ENCODE data around the gene OTOP3. TPM values are rescaled to one million over a fixed set of nuclear protein-coding genes. Genes with fewer than 3 reads are reported as not detected.
A peak's percentile ranks its signal among the peaks of the same experiment; 100 is the strongest.

The OTOP3 gene
- total and polyA plus RNA-seq, 2 of the 4 experiments (the other 2 are of a cell fraction) = not detected

GRCh38 chr17:74919440-74920305 lies 16.0 kb upstream of the OTOP3 start (continued):
- TF ChIP-seq RFX5 (IDR thresholded peaks at IDR 0.05; ENCODE audit: low read depth, low read length) = no peak

GRCh38 chr17:74920306-74920620 lies 15.4 kb upstream of the OTOP3 start:
- DNase-seq = no peak
- no peak overlapping the region for H3K27ac ChIP-seq (ENCODE audit: insufficient read depth, low read length)
- H3K14ac ChIP-seq (replicated peaks; ENCODE audit: low read depth, low read length) = no peak overlapping the region
- H3K56ac ChIP-seq (ENCODE audit: extremely low read depth, insufficient read depth, low read length) = no peak overlapping the region
- POLR2A ChIA-PET (ENCODE audit: unreplicated experiment) = no interaction called here
- H3K9me3 ChIP-seq (ENCODE audit: control insufficient read depth, insufficient read depth, low read length) = no peaks in the 10 kb centered on the region
- no peaks in the 10 kb centered on the region for H3K4me1 ChIP-seq (ENCODE audit: control insufficient read depth, insufficient read depth, low read length)
- no peak overlapping the region for H3K4me3 ChIP-seq (ENCODE audit: insufficient read depth, low read depth, low read length)
- no peak overlapping the region for H2BK120ac ChIP-seq (ENCODE audit: low read depth, low read length)
- H4K8ac ChIP-seq (ENCODE audit: low read depth in 2 of 2, low read length in 2 of 2) = no peak overlapping the region
- no TSS peak for BruUV-seq (replicated peaks)
- no peak overlapping the region for H2BK5ac ChIP-seq (ENCODE audit: low read depth, low read length, poor library complexity, severe bottlenecking)
- no peak overlapping the region for H2BK20ac ChIP-seq (ENCODE audit: low read depth, low read length)
- intact Hi-C loops (cut with micrococcal nuclease) = no loop called here
- no peak overlapping the region for H3K4ac ChIP-seq (ENCODE audit: low read depth, low read length)
- H3K9me1 ChIP-seq (ENCODE audit: insufficient read depth, low read length) = no peaks in the 10 kb centered on the region
- no peaks in the 10 kb centered on the region for H4K20me1 ChIP-seq (ENCODE audit: insufficient read depth, low read length)
- no peak for TF ChIP-seq CTCF (conservative IDR thresholded peaks at IDR 0.05; ENCODE audit: low read depth, low read length)
- no peak for TF ChIP-seq FOS (IDR thresholded peaks at IDR 0.05; ENCODE audit: low read depth, low read length)
- TF ChIP-seq RCOR1 (IDR thresholded peaks at IDR 0.05; ENCODE audit: insufficient replicate concordance, low read length) = no peak
- TF ChIP-seq NFE2L2 (IDR thresholded peaks at IDR 0.05; ENCODE audit: low read depth, low read length) = no peak
- no peak for TF ChIP-seq ELK1 (IDR thresholded peaks at IDR 0.05; ENCODE audit: borderline replicate concordance, low read depth, low read length)
- TF ChIP-seq RAD21 (IDR thresholded peaks at IDR 0.05; ENCODE audit: low read length) = no peak
- no peak for TF ChIP-seq USF2 (IDR thresholded peaks at IDR 0.05; ENCODE audit: low read depth, low read length)
- TF ChIP-seq MAZ (IDR thresholded peaks at IDR 0.05; ENCODE audit: borderline replicate concordance, low read depth, low read length) = no peak
- TF ChIP-seq MAFK (IDR thresholded peaks at IDR 0.05; ENCODE audit: low read depth, low read length) = no peak
- no peak for TF ChIP-seq MXI1 (IDR thresholded peaks at IDR 0.05; ENCODE audit: borderline replicate concordance, low read depth, low read length)
- peaks cover 72% of the 10 kb centered on the region for H3K27me3 ChIP-seq (ENCODE audit: control insufficient read depth, insufficient read depth, low read length)
- H3K4me2 ChIP-seq (ENCODE audit: low read depth, low read length) = no peak overlapping the region
- no peak overlapping the region for H3K9ac ChIP-seq (ENCODE audit: low read depth, low read length)
- H2AFZ ChIP-seq (replicated peaks; ENCODE audit: low read length, poor library complexity) = peak overlapping the region; percentile 18
- CTCF ChIA-PET = interaction anchor here (1.1 kb wide), 1 partner anchor 38 kb away, joined by 3 read pairs; no protein-coding TSS in a partner anchor
- H2AK9ac ChIP-seq (replicated peaks; ENCODE audit: low read depth, low read length, poor library complexity) = no peak overlapping the region
- no peaks in the 10 kb centered on the region for H3K79me1 ChIP-seq (ENCODE audit: low read depth in 1 of 2, low read length in 2 of 2)
- 49% methylated on average over 18 of the region's 27 CpGs; no CpG with 5 or more reads in 1 of the 2 experiments for WGBS, 2 experiments (ENCODE audit: extremely low coverage in 2 of 2, insufficient read length in 1 of 2)
- H4K5ac ChIP-seq (ENCODE audit: low read depth, low read length) = no peak overlapping the region
- no peak overlapping the region for H3K23ac ChIP-seq (ENCODE audit: low read depth, low read length)
- dilution Hi-C loops (cut with HindIII; ENCODE audit: low sequenced_read_pairs, unreplicated experiment) = no loop called here
- no peak overlapping the region for H4K91ac ChIP-seq (ENCODE audit: insufficient read depth, low read depth, low read length)
- in situ Hi-C loops (cut with MboI; ENCODE audit: low sequenced_read_pairs) = no loop called here
- H2BK15ac ChIP-seq (ENCODE audit: low read depth, low read length) = no peak overlapping the region
- ATAC-seq (ENCODE audit: low read depth) = no peak
- H3K18ac ChIP-seq (ENCODE audit: low read depth, low read length) = no peak overlapping the region
- no peak overlapping the region for H2AK5ac ChIP-seq (ENCODE audit: low read depth, low read length)
- no peaks in the 10 kb centered on the region for H3K36me3 ChIP-seq (ENCODE audit: control insufficient read depth, insufficient read depth, low read length)
